Measurements from ENCODE around the gene SLC48A1. TPM values are rescaled to one million over a fixed set of nuclear protein-coding genes. Genes with fewer than 3 reads are reported as not detected.
A peak's percentile ranks its signal among the peaks of the same experiment; 100 is the strongest.

SLC48A1 gene
- total and polyA plus RNA-seq, 3 donors from 2014 or later, result 21.0 to 32.0 (median 25.5) TPM

DNA sequence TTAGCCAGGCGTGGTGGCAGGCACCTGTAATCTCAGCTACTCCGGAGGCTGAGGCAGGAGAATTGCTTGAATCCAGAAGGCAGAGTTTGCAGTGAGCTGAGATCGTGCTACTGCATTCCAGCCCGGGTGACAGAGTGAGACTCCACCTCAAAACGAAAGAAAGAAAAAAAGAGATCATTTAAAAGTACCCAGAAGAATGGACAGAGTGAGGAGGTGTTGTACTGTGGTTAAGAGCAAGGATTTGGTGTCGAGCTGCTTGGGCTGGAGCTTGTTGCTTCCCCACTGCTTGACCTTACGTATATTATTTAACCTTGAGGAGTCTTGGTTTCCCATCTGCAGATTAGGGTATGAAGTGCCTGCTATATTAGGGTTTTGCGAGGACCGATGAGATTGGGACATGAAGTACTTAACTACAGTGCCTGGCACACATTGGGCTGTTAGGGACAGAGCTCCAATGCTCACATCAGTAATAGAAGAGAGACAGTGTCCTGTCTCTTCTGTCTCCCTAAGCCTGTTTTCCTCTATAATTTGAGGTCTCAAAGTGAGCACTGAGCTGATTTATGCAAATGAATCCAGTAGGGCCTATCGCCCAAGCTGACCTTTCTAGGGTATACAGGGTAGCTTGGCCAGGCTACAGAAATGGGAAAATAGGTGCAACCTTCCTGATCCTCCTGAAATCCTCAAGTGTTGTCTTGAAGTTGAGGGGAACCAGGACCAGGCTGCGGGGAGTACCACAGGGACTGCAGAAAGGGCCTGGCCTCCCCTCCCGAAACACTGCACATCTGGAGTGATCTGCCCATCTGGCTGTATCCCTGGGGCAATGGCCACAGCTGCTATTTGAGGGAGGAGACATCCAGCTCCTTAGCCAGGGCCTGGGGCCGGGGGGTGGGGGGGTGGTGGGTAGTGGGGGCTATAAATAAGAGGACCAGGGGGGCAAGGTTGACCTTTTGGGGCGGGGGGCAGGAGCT is 55.3 kb downstream of the SLC48A1 start:
- no peak for DNase-seq
- intact Hi-C loops (cut with DNase I; ENCODE audit: low total_unique reads), result no loop called here
- H3K27ac ChIP-seq, result peak overlapping the region in 1 of 2 donors; percentile 79

DNA sequence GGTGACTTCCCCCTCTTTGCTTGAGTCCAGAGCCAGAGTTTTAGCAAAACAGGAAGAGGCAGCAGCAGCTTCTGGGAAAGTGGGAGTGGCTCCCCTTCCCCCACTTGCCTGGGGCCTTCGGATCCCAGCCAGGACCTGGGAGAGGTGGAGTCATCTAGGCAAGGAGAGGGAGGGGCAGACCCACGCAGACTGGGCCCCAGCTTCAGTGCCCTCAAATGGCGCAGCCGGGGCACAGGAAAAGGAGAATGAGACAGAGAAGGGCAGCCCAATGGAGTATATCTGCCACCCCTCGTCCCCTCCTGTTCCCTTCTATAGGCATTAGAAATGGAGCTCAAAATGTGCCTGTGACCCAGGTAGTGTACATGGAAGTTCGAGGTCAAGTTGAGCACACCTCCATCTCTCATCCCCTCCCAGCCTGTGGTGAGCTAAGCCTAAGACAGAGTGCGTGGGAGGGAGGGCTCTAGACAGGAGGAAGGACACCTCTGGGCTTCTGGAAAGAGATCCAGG is 56.0 kb downstream of the SLC48A1 start:
- WGBS, 2 donors, result 61 to 70% methylated on average over 7 of the region's 7 CpGs
- TF ChIP-seq, protein P1, sequence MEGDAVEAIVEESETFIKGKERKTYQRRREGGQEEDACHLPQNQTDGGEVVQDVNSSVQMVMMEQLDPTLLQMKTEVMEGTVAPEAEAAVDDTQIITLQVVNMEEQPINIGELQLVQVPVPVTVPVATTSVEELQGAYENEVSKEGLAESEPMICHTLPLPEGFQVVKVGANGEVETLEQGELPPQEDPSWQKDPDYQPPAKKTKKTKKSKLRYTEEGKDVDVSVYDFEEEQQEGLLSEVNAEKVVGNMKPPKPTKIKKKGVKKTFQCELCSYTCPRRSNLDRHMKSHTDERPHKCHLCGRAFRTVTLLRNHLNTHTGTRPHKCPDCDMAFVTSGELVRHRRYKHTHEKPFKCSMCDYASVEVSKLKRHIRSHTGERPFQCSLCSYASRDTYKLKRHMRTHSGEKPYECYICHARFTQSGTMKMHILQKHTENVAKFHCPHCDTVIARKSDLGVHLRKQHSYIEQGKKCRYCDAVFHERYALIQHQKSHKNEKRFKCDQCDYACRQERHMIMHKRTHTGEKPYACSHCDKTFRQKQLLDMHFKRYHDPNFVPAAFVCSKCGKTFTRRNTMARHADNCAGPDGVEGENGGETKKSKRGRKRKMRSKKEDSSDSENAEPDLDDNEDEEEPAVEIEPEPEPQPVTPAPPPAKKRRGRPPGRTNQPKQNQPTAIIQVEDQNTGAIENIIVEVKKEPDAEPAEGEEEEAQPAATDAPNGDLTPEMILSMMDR (IDR thresholded peaks at IDR 0.05), result no peak
- TF ChIP-seq POLR2A (IDR thresholded peaks at IDR 0.05), result no peak
- H3K4me1 ChIP-seq, result peaks cover 35% of the 10 kb centered on the region
- no peak overlapping the region for H3K4me3 ChIP-seq
- no peaks in the 10 kb centered on the region for H3K27me3 ChIP-seq
- peak overlapping the region; percentile 70 to 79 for H3K27ac ChIP-seq
- peak; percentile 71 for DNase-seq
- no peaks in the 10 kb centered on the region for H3K36me3 ChIP-seq (ENCODE audit: low read depth, missing control alignments)
- H3K9me3 ChIP-seq, result no peaks in the 10 kb centered on the region
- intact Hi-C loops (cut with DNase I; ENCODE audit: low total_unique reads), result no loop called here

More for the DNA sequence above, 55.3 kb downstream of the SLC48A1 start:
- Histone ChIP-seq H3K27me3 (no peaks in the 10 kb centered on the region), H3K4me3 (no peak overlapping the region), H3K36me3 (ENCODE audit: low read depth, missing control alignments) (no peaks in the 10 kb centered on the region), H3K4me1 (peaks cover 35% of the 10 kb centered on the region), H3K9me3 (no peaks in the 10 kb centered on the region)
- no peak for TF ChIP-seq POLR2A (IDR thresholded peaks at IDR 0.05)
- TF ChIP-seq, protein P1 (IDR thresholded peaks at IDR 0.05), result no peak
- WGBS, 2 donors, result 61 to 65% methylated on average over 14 of the region's 14 CpGs

DNA sequence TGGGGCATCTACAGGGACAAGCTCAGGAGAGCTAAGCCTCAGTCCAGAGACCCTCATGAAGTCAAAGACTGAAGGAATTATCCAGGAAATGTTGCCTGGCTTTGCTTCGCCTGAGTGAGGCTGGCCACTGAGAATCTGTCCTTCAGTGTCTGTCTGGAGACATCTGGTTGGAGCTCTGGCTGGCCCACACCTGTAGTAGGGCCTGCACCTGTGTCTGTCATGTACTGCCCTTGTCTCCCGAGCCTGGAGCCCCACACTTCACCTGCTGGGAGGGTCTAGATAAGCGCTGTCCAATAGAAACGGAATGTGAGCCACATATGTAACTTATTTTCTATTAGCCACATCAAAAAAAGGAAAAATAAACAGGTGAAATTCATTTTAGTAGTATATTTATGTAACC is 56.5 kb downstream of the SLC48A1 start:
- 59 to 75% methylated on average over 4 of the region's 4 CpGs for WGBS, 2 donors
- H3K27me3 ChIP-seq, result no peaks in the 10 kb centered on the region

More for the DNA sequence above, 56.5 kb downstream of the SLC48A1 start:
- no peaks in the 10 kb centered on the region for H3K36me3 ChIP-seq (ENCODE audit: low read depth, missing control alignments)
- DNase-seq, result no peak
- no peak for TF ChIP-seq POLR2A (IDR thresholded peaks at IDR 0.05)
- TF ChIP-seq, protein P1 (IDR thresholded peaks at IDR 0.05), result no peak
- H3K4me3 ChIP-seq, result no peak overlapping the region
- peaks cover 31% of the 10 kb centered on the region for H3K4me1 ChIP-seq
- H3K27ac ChIP-seq, result peak overlapping the region in 1 of 2 donors; percentile 79
- intact Hi-C loops (cut with DNase I; ENCODE audit: low total_unique reads), result no loop called here
- no peaks in the 10 kb centered on the region for H3K9me3 ChIP-seq

Other genes with a start within 250 kb of the SLC48A1 start
- 10 to 100 TPM; 25.0 to 32.3 TPM for gene RPAP3, start 67.2 kb upstream of the SLC48A1 start, total RNA-seq
- gene RPAP3, start 67.2 kb upstream of the SLC48A1 start, polyA plus RNA-seq (ENCODE audit: insufficient read depth, low read depth, low replicate concordance), result 12.7 TPM
- under 1 TPM; 0.16 to 0.43 TPM for gene ENDOU, start 47.7 kb upstream of the SLC48A1 start, total RNA-seq
- 0.21 TPM for gene ENDOU, start 47.7 kb upstream of the SLC48A1 start, polyA plus RNA-seq (ENCODE audit: insufficient read depth, low read depth, low replicate concordance)
- gene RAPGEF3, start 14.4 kb upstream of the SLC48A1 start, total RNA-seq, result 10 to 100 TPM; 24.6 to 30.2 TPM
- gene RAPGEF3, start 14.4 kb upstream of the SLC48A1 start, polyA plus RNA-seq (ENCODE audit: insufficient read depth, low read depth, low replicate concordance), result 13.9 TPM
- gene HDAC7, start 46.7 kb downstream of the SLC48A1 start, total RNA-seq, result 10 to 100 TPM; 39.9 to 70.0 TPM
- gene HDAC7, start 46.7 kb downstream of the SLC48A1 start, polyA plus RNA-seq (ENCODE audit: insufficient read depth, low read depth, low replicate concordance), result 28.2 TPM
- 1 to 10 TPM; 1.4 to 2.9 TPM for gene VDR, start 131.8 kb downstream of the SLC48A1 start, total RNA-seq
- gene VDR, start 131.8 kb downstream of the SLC48A1 start, polyA plus RNA-seq (ENCODE audit: insufficient read depth, low read depth, low replicate concordance), result 3.7 TPM
- 10 to 100 TPM; 63.5 to 91.1 TPM for gene TMEM106C, start 190.4 kb downstream of the SLC48A1 start, total RNA-seq
- 132 TPM for gene TMEM106C, start 190.4 kb downstream of the SLC48A1 start, polyA plus RNA-seq (ENCODE audit: insufficient read depth, low read depth, low replicate concordance)
- 1 to 10 TPM; 1.8 to 8.0 TPM for gene COL2A1, start 231.2 kb downstream of the SLC48A1 start, total RNA-seq
- gene COL2A1, start 231.2 kb downstream of the SLC48A1 start, polyA plus RNA-seq (ENCODE audit: insufficient read depth, low read depth, low replicate concordance), result 2.8 TPM